GM12878 (cell line): ENCODE data around the gene SMO. TPM values are rescaled to one million over a fixed set of nuclear protein-coding genes. Genes with fewer than 3 reads are reported as not detected.

Source experiments
- ATAC-seq: fragments of 200-7000 bp; cut with Tn5 transposase; 3 replicates; pipeline ENCODE4 v1.9.1; 2020; ENCODE audit warnings: mild to moderate bottlenecking, moderate library complexity
- BruUV-seq: library from RNA; stranded (reverse); fragments of 400-500 nt; replicated peaks from 2 replicates; lab custom pipeline; 2021; lab: Mats Ljungman, UMichigan
- CTCF ChIA-PET: fragments of 300-600 bp; sonication (Branson Sonifier 250); formaldehyde crosslinking; extraction: SDS; loops from one replicate; lab custom pipeline; 2021; ENCODE audit warnings: inconsistent platforms; lab: Yijun Ruan, JAX
- POLR2A ChIA-PET: fragments of 350-600 bp; formaldehyde crosslinking; extraction: SDS; loops from one replicate; lab custom pipeline; 2021; ENCODE audit warnings: inconsistent platforms; lab: Charles Lee
- RAD21 ChIA-PET: fragments of 300-600 bp; sonication (Branson Sonifier 250); formaldehyde crosslinking; loops from one replicate; lab custom pipeline; 2023; ENCODE audit warnings: antibody characterized with exemption; ENCODE audit not compliant: unreplicated experiment; lab: Charles Lee
- SMC1A ChIA-PET: fragments of 300-600 bp; sonication (Branson Sonifier 250); formaldehyde crosslinking; loops from one replicate; lab custom pipeline; 2023; ENCODE audit not compliant: unreplicated experiment, uncharacterized antibody; lab: Charles Lee
- DNase-seq: peaks from one replicate; pipeline ENCODE4 v3.0.0-alpha.2; 2011; ENCODE audit warnings: low read depth, low spot score
- FAIRE-seq: peaks from 3 replicates; lab custom pipeline; 2011; peaks lifted over from hg19 to GRCh38; lab: Jason Lieb, UNC
- H2AFZ ChIP-seq: 2 replicates; pipeline ENCODE4 v1.6.0; 2011; ENCODE audit warnings: low read depth, low read length, control low read depth; ENCODE audit not compliant: control insufficient read depth
- H3K27ac ChIP-seq: 2 replicates; pipeline ENCODE4 v1.5.1; 2011; ENCODE audit warnings: control low read depth; ENCODE audit not compliant: control insufficient read depth, insufficient read depth
- H3K27me3 ChIP-seq, 2 experiments: replicated peaks in 1 of 2; 2 replicates each; pipeline versions ENCODE4 v1.6.0 to v1.6.1; 2011; ENCODE audit warnings: low read length in 1 of 2; ENCODE audit not compliant: control insufficient read depth in 2 of 2, insufficient read depth in 2 of 2
- H3K36me3 ChIP-seq, 2 experiments: 2 replicates each; pipeline ENCODE4 v1.5.1; 2011; ENCODE audit warnings: low read length in 1 of 2; ENCODE audit not compliant: control insufficient read depth in 2 of 2, insufficient read depth in 2 of 2
- H3K4me1 ChIP-seq: 2 replicates; pipeline ENCODE4 v1.6.1; 2011; ENCODE audit warnings: mild to moderate bottlenecking, low read length, moderate library complexity, mixed read lengths; ENCODE audit not compliant: control insufficient read depth, insufficient read depth
- H3K4me2 ChIP-seq: 2 replicates; pipeline ENCODE4 v1.6.0; 2011; ENCODE audit warnings: control low read depth; ENCODE audit not compliant: control insufficient read depth, insufficient read depth
- H3K4me3 ChIP-seq: fragments of 200-600 bp; sonication (generic); 2 replicates; pipeline ENCODE4 v1.5.1; 2016
- H3K79me2 ChIP-seq: 2 replicates; pipeline ENCODE4 v1.6.0; 2011; ENCODE audit warnings: low read length; ENCODE audit not compliant: control insufficient read depth, insufficient read depth
- H3K9ac ChIP-seq: 2 replicates; pipeline ENCODE4 v1.8.0; 2011; ENCODE audit warnings: low read length, control low read depth, mixed read lengths; ENCODE audit not compliant: control insufficient read depth, insufficient read depth
- H3K9me3 ChIP-seq: replicated peaks from 3 replicates; pipeline ENCODE4 v1.5.1; 2011; ENCODE audit warnings: mild to moderate bottlenecking, low read length; ENCODE audit not compliant: control insufficient read depth, insufficient read depth
- H4K20me1 ChIP-seq: 2 replicates; pipeline ENCODE4 v1.6.0; 2011; ENCODE audit not compliant: control insufficient read depth, insufficient read depth
- BACH1 ChIP-seq: fragments of 450-650 bp; IDR thresholded peaks from 2 replicates; pipeline ENCODE4 v1.6.1; 2017; ENCODE audit warnings: mild to moderate bottlenecking, borderline replicate concordance
- BCL3 ChIP-seq: IDR thresholded peaks from 2 replicates; pipeline ENCODE4 v1.6.1; 2011; ENCODE audit warnings: borderline replicate concordance, low read depth, mild to moderate bottlenecking, moderate library complexity, low read length; ENCODE audit not compliant: insufficient read depth, poor library complexity, severe bottlenecking
- CTCF ChIP-seq, 3 experiments: IDR thresholded peaks in 2 of 3; conservative IDR thresholded peaks in 1 of 3; 2 replicates each; pipeline ENCODE4 v1.5.1; 2011; ENCODE audit warnings: low read depth in 3 of 3, low read length in 3 of 3, mild to moderate bottlenecking in 3 of 3, control low read depth in 2 of 3, moderate library complexity in 2 of 3, inconsistent platforms in 1 of 3, mixed read lengths in 1 of 3; ENCODE audit not compliant: control insufficient read depth in 2 of 3, insufficient read depth in 1 of 3; ENCODE audit errors: extremely low read depth in 1 of 3
- CUX1 ChIP-seq: IDR thresholded peaks from 2 replicates; pipeline ENCODE4 v1.6.1; 2012; ENCODE audit warnings: improper control_type of control experiment, low read depth, low read length; ENCODE audit not compliant: insufficient replicate concordance
- EGR1 ChIP-seq, 2 experiments: IDR thresholded peaks; 1 replicate in 1 of 2; 2 replicates in 1 of 2; pipeline ENCODE4 v1.6.1; 2011 to 2012; ENCODE audit warnings: low read depth in 2 of 2, low read length in 2 of 2, borderline replicate concordance in 1 of 2, mild to moderate bottlenecking in 1 of 2, moderate library complexity in 1 of 2
- IRF5 ChIP-seq: fragments of 450-650 bp; IDR thresholded peaks from 2 replicates; pipeline ENCODE4 v1.6.1; 2017; ENCODE audit warnings: borderline replicate concordance
- LARP7 ChIP-seq: fragments of 450-650 bp; IDR thresholded peaks from 2 replicates; pipeline ENCODE4 v1.6.1; 2017; ENCODE audit warnings: mild to moderate bottlenecking
- NFXL1 ChIP-seq: fragments of 450-650 bp; IDR thresholded peaks from 2 replicates; pipeline ENCODE4 v1.6.1; 2017; ENCODE audit warnings: antibody characterized with exemption, mild to moderate bottlenecking, borderline replicate concordance
- SKIL ChIP-seq: fragments of 450-650 bp; IDR thresholded peaks from 2 replicates; pipeline ENCODE4 v1.6.1; 2017; ENCODE audit warnings: mild to moderate bottlenecking, low read depth, inconsistent platforms; ENCODE audit not compliant: poor library complexity, severe bottlenecking
- STAT3 ChIP-seq: IDR thresholded peaks from 2 replicates; pipeline ENCODE4 v1.6.1; 2011; ENCODE audit warnings: low read depth, low read length, improper control_type of control experiment
- TARDBP ChIP-seq: IDR thresholded peaks from 2 replicates; pipeline ENCODE4 v1.6.1; 2016; ENCODE audit warnings: borderline replicate concordance
- WGBS: methylation state at CpG from one replicate; pipeline ENCODE4 v1.1.6; 2016; ENCODE audit warnings: low lambda C conversion rate; ENCODE audit not compliant: insufficient replicate concordance, insufficient coverage; ENCODE audit errors: missing lambda C conversion rate; 5-methylcytosine and 5-hydroxymethylcytosine counted together
- in situ Hi-C: fragments of 300-500 bp; cut with MboI; formaldehyde crosslinking; loops from 9 replicates; pipeline ENCODE4 v1.14.3; 2018; ENCODE audit warnings: mixed read lengths
- intact Hi-C: fragments of 100-400 bp; cut with micrococcal nuclease; formaldehyde crosslinking; loops from one replicate; pipeline ENCODE4 v1.14.2; 2022; ENCODE audit not compliant: unreplicated experiment
- polyA plus RNA-seq, 11 experiments: library from polyadenylated mRNA; depleted of rRNA in 4 of 11; unstranded in 6 of 11; stranded (reverse) in 5 of 11; fragments of >200 nt; fragmentation: Nextera tagmentation in 4 of 11; fragmentation: Illumina TruSeq in 1 of 11; extraction: Ambion mirVana in 4 of 11; extraction: Trizol in 1 of 11; gene quantifications; 1 replicate in 1 of 11; 2 replicates in 10 of 11; pipeline versions ENCODE4 v1.2.1 to v1.2.3, GENCODE V29; 2011 to 2016; ENCODE audit warnings: inconsistent platforms in 2 of 11, missing spikeins in 2 of 11, low read depth in 1 of 11
- total RNA-seq, 4 experiments: library from RNA; depleted of rRNA in 3 of 4; stranded (reverse); fragments of >200 nt in 3 of 4; fragmentation: Illumina TruSeq in 1 of 4; extraction: Trizol in 1 of 4; gene quantifications; 2 replicates each; pipeline versions ENCODE4 v1.2.1 to v1.2.3, GENCODE V29; 2013 to 2021

Gene SMO
- total and polyA plus RNA-seq, 10 of the 15 experiments (the other 5 are each of a cell fraction or from before 2014, with no cell fraction given): 0.40 to 11.2 (median 2.6) TPM

- in situ Hi-C loops: no loop called here
- SMC1A ChIA-PET: interaction anchor here (1.1 kb wide), 1 partner anchor 15 kb away, joined by 3 read pairs; no protein-coding TSS in a partner anchor
- POLR2A ChIA-PET: no interaction called here
- no peak for TF ChIP-seq STAT3
- TF ChIP-seq NFXL1: no peak
- TF ChIP-seq IRF5: no peak
- TF ChIP-seq BACH1: no peak
- no peak for TF ChIP-seq BCL3
- no peak for TF ChIP-seq EGR1 (IDR thresholded peaks at IDR 0.05; ENCODE audit: borderline replicate concordance in 1 of 2, low read depth in 2 of 2, low read length in 2 of 2)
- TF ChIP-seq SKIL: no peak
- TF ChIP-seq TARDBP: no peak
- TF ChIP-seq CUX1: no peak
- TF ChIP-seq LARP7: no peak
- TF ChIP-seq CTCF (IDR thresholded peaks at IDR 0.05 in 2 of 3, conservative IDR thresholded peaks at IDR 0.05 in 1 of 3; ENCODE audit: control insufficient read depth in 2 of 3, extremely low read depth in 1 of 3, insufficient read depth in 1 of 3, low read depth in 3 of 3, low read length in 3 of 3): no peak
Observed at GRCh38 chr7:129256221-129256620, 67.8 kb downstream of the SMO start.

More at GRCh38 chr7:129256221-129256620, 67.8 kb downstream of the SMO start:
- no peak overlapping the region for H3K27ac ChIP-seq
- ChIA-PET RAD21 (interaction anchor here (0.6 kb wide), 1 partner anchor 509 kb away, joined by 5 read pairs; no protein-coding TSS in a partner anchor), CTCF (interaction anchor here (0.7 to 1.4 kb wide), 2 partner anchors 38 to 274 kb away, joined by 3 read pairs; no protein-coding TSS in a partner anchor)
- DNase-seq (no peak), FAIRE-seq (no peak), ATAC-seq (no peak)
- no peak overlapping the region for H2AFZ ChIP-seq
- H3K4me2 ChIP-seq: no peak overlapping the region
- no peaks in the 10 kb centered on the region for H3K27me3 ChIP-seq
- 63% methylated on average over 2 of the region's 2 CpGs for WGBS
- H3K36me3 ChIP-seq: no peaks in the 10 kb centered on the region
- H3K79me2 ChIP-seq: no peaks in the 10 kb centered on the region
- intact Hi-C loops: no loop called here
- no peaks in the 10 kb centered on the region for H3K4me1 ChIP-seq
- no TSS peak for BruUV-seq
- no peak overlapping the region for H3K9ac ChIP-seq
- H3K4me3 ChIP-seq: no peak overlapping the region
- no peaks in the 10 kb centered on the region for H3K9me3 ChIP-seq
- no peaks in the 10 kb centered on the region for H4K20me1 ChIP-seq
